ENCODE measurements around the gene SRGN. TPM values are rescaled to one million over a fixed set of nuclear protein-coding genes. Genes with fewer than 3 reads are reported as not detected.
"Not testable (repeated sequence)": the region's sequence is repeated elsewhere in the genome, so short reads cannot be mapped to it uniquely, and the experiment has no call there.

Gene SRGN, protein sequence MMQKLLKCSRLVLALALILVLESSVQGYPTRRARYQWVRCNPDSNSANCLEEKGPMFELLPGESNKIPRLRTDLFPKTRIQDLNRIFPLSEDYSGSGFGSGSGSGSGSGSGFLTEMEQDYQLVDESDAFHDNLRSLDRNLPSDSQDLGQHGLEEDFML
- total RNA-seq = 29.1 TPM

DNA sequence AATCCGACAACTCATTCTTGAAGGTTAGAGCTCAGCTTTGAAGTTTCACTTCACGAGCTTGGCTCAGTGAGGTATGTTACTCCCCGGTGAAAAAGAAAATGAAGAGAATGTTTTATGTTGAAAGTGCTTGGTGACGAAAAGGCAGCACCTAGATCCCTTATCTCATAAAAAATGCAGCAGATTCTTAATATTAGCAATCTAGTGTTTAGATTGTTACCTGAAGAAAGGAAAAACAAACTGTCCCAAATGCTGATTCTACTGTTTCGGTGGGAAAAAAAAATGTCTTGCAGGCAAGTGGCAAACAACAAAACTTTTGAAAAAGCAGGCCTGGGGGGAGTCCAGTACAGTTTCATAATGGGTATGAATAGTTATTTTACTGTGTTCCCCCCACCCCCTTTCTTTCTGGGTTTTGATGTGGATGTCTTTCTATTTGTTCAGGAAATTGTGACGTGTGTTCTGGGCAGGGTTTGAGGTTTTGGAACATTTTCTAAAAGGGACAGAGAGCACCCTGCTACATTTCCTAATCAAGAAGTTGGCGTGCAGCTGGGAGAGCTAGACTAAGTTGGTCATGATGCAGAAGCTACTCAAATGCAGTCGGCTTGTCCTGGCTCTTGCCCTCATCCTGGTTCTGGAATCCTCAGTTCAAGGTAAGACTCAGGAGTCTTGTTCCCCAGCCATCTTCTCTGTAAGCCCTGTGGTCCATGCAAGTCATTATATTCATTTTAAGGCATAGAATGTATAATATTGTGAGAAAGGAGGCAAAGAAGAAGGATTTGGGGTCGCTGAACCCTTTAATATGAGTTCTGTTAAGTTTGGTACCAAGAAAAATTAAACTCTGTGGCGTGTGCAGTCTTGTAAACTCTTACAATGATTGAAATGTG, at the start of gene SRGN:
Gene SRGN, plus strand, starts transcription at position 514 of the 881 bp plus-strand sequence. Its CDS starts 55 bp downstream, at position 569.
- ATAC-seq (peak; percentile 76), DNase-seq (ENCODE audit: low spot score) (peak; percentile 61)

DNA sequence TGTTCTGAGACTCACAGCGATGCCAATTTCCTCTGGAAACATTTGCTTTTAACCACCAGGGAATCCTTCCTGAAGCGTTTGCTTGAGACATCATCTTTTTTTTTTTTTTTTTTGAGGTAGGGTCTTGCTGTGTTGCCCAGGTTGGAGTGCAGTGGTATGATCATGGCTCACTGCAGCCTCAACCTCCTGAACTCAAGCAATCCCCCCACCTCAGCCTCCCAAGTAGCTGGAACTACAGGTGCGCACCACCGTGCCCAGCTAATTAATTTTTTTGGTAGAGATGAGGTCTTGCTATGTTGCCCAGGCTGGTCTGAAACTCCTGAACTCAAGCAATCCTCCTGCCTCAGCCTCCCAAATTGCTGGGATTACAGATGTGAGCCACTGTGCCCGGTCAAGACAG, 47.0 kb upstream of the SRGN start:
- DNase-seq (ENCODE audit: low spot score); ATAC-seq: not testable (repeated sequence)

DNA sequence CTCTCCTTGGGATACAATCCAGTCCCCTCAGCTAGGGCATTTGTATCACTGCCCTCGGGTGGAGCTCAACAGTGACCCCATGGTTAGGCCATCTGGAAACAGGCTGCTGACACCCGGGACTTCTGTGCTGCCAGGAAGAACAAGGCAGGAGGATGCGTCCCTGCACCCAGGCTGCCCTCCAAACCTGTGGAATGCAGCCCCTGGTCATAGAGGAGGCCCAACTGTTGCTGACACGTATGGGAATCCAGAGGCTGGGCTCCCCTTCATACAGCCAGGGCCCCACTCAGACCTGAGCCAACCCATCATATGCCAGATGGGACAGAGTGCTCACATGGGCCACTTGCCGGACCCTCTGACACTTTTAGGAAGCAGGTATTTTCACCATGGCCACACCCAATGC, 45.5 kb upstream of the SRGN start:
- no peak for DNase-seq (ENCODE audit: low spot score)
- no peak for ATAC-seq

DNA sequence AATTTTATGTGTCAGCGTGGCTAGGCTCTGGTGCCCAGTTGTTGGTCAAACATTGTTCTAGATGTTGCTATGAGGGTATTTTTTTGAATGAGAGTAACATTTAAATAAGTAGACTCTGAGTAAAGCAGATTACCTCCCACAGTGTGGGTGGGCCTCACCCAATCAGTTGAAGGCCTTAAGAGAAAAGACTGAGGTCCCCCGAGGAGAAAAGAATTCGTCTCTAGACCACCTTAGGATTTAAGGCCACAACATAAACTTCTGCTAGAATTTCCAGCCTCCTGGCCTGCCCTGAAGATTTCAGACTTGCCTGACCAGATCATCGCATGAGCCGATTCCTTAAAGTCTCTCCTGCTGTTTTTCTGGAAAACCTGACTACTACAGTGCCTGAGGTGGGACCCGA, 45.1 kb upstream of the SRGN start:
- DNase-seq (ENCODE audit: low spot score) (no peak), ATAC-seq (no peak)

DNA sequence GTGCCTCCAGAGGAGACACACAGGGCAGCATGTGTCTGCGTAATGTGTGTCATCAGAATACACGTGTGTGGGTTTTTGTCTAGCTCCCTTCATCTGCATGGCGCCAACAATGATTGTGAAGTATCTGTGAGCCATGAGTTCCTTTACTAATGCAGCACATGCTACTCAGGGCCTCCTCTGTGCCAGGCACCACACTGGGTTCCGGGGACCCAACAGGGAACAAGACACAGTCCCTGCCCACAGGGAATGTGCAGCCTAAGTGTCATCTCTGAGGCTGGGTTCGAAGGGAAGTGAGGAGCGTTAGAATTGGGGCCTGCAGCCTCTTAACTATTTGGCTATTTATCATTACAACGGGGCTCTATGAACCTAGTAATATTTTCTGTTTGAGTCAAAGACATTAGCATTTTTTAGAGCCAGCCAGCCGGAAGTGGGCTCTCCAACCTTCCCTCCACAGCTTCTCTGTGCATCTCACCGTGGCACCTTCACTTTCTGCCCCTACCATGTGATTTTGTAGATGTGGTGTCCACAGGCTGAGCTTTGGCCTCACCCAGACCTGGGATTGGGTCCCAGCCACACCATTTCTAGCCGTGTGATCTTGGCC, 43.9 kb upstream of the SRGN start:
- no peak for ATAC-seq
- no peak for DNase-seq (ENCODE audit: low spot score)

DNA sequence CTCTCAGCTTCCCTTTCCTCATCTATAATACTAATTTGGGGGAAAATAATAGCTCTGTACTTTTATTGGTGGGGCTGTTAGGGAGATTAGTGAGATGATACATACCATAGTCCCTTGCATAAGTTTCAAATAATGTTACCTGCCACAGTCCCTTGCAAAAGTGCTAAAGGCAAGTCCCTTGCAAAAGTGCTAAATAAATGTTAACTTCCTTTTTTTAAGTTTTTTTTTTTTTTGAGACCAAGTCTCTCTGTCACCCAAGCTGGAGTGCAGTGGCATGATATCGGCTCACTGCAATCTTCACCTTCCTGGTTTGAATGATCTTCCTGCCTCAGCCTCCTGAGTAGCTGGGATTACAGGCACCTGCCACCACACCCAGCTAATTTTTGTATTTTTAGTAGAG, 43.4 kb upstream of the SRGN start:
- ATAC-seq = no peak
- DNase-seq (ENCODE audit: low spot score) = no peak

DNA sequence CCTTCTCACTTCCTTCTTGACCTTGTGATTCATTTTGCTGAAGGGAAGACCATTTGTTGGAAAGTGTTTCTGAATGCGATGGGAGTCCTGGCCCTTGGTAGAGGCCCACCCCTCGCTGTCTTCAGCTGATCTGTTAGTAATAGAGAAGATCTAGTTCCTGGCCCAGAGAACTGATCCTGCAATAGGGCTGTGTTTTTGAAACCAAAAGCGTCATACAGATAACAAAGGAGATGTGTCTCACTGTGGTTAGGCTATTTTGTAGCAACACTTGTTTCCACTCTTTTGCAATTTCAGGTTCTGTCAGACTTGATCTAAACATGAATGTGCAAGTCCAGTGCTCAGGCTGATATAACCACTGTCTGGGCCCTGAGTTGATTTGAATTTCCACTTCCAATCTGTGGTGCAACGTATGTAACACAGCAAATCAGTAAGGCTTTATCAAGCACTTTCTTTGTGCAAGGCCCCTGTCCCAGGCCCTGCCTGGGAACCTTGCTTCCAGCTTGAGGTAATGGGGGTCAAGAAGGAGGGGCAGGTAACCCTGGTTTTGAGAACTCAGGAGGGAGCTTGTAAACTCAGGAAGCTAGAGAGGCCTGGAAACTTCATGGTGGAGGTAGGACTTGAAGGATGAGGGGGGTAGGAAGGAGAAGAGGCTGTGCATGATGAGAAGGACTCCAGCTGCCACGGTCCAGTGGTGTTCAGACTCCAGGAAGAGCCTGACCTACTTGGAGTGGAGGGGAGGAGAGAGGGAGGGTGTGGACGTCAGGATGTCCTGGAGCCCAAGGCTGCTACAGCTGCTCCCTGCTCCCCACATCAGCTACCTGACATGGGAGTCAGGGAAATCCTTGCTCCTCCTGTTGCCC, 42.2 kb upstream of the SRGN start:
- ATAC-seq (no peak), DNase-seq (ENCODE audit: low spot score) (no peak)

DNA sequence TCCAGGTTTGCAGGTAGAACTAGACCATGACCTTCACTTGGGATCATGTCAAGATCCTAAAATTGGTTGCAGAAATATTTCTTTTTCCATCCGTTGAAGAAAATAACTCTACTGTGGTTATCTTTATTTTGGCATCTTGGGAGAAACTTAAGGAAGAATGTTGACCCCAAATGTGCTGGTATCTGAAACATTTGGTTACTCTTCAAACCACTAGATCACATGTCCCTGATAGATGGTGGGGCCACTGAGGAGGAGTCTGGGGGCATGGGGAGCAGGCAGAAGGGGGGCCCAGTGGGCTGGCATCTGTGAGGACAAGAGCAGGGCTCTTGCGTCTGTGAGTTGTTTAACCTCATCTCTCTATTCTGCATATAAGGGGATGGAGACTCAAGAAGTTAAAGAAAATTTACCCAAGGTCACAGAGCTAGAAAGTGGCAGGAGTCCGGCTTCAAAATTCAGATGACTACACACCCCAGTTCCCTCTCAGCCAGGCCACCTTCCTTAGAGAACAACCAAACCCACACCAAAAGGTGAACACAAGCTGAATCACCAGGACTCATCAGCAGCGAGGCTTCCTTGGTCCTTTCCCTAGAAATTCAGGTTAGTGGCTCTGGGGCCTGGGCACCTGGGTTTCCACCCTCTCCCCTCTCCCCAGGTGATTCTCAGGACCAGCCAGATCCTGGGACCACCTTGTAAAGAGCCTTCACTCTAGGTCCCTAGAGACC, 40.6 kb upstream of the SRGN start:
- DNase-seq (ENCODE audit: low spot score) = no peak
- ATAC-seq = no peak

DNA sequence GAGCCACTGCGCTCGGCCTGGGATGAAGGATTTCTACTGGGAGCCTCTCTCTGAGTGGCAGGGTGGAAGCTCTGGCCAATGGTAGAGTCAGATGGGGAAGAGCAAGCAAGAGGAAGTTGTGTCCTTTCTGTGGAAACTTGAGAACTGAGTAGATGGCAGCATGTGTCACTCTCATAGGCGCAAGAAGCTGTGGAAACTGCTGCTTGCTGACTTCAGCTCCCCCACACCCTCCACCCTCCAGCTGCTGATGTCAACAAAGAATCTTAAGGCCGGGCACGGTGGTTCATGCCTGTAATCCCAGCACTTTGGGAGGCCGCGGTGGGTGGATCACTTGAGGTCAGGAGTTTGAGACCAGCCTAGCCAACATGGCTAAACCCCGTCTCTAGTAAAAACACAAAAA, 39.8 kb upstream of the SRGN start:
- ATAC-seq = peak; percentile 49

DNA sequence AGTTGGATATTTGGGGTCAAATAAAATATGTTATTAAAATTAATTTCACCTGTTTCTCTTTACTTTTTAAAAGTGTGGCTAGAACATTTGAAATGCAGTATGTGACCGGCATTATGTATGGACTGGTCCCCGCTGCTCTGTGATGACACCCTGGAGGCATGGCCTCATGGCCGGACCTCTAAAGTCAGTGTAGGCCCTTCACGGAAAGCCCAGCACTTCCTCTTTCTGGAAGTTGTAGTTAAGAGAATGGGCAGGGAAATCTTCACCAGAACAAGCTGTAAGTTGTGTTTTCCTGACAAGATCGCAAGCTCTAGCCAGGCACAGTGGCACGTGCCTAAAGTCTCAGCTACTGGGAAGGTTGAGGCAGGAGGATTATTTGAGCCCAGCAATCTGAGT, 38.3 kb upstream of the SRGN start:
- ATAC-seq = no peak

More for the DNA sequence above, 39.8 kb upstream of the SRGN start:
- no peak for DNase-seq (ENCODE audit: low spot score)

DNA sequence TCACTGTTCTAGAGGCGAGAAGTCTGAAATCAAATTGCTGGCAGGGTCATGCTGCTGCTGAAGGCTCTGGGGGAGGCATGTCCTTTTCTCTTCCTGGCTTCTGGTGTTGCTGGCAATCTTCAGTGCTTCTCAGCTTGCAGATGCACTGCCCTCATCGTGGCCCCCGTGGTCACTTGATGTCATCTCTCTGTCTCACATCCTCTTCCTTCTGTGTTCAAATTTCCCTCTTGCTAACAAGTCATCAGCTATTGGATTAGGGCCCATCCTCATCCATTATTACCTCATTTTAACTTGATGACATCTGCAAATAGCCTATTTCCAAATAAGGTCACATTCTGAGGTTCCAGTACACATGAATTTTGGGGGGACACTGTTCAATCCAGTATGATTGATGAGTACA, 36.6 kb upstream of the SRGN start:
- DNase-seq (ENCODE audit: low spot score) (no peak), ATAC-seq (peak; percentile 39)

More for the DNA sequence above, 38.3 kb upstream of the SRGN start:
- no peak for DNase-seq (ENCODE audit: low spot score)

DNA sequence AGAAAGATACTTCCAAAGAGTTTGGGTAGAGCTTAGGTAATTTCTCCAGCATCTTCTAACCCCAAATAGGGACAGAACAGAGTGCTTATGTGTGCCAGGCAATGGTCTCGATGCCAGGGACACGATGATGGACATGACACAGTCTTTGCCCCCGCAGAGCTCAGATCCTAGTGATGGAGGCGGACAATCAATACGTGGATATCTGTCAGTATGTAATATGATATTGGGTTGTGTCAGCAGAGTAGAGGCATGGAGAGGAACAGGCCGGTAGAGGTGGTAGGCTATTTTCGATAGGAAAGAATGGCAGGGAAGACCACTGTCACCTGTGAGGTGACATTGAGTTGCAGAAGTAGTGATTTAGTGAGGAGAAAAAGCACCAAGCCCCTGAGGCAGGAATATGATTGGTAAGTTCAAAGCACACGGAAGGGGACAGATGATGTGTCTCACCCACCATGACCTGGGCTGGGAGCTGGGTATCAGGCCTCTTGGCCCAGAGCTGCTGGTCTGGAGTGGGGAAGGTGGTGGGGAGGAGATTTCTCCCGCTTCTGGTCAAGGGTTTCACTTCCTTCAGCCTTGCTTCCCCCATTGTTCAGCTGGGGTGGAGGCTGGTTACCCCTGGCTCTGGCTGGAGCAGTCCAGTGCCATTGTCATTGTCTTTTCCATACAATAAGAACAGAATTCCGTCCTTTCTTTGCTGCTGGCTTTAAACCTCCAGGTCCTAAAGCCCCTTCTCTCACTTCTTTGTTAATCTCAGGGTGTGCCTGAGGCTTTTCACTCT, 36.0 kb upstream of the SRGN start:
- DNase-seq (ENCODE audit: low spot score) (no peak), ATAC-seq (peak; percentile 25)

DNA sequence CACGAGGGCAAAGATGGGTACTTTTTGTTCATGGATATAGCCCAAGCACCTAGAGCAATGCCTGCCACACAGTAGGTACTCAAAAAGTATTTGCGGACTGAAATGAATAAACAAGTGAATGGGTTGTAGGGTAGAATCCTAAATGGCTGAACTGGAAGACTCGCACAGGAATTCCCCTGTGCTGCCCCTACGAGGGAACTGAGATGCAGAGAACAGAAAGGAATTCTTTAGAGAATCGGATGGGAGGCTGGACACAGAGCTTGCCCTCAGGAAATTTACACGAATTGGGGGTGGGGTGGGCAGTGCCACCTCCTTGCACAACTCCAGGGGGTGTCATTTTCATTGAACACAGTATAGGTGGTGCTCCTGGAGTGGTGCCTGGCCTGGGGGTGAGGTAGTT, 35.2 kb upstream of the SRGN start:
- DNase-seq (ENCODE audit: low spot score) (no peak), ATAC-seq (no peak)

DNA sequence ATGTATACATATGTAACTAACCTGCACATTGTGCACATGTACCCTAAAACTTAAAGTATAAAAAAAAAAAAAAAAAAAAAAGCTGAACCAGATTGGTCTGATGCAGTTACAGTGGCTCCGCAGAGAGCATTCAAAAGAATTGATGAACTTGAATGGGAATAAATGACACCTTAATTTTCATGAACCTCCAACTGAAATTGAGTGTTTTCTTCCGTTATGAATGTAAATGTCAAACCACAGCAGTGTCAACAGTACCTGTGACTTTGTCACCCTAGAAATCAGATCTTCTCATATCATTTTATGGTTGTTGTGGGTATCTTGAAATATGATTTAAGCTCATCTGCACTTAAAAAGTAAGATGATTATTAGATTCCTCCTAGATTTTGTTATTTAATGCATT, 32.7 kb upstream of the SRGN start:
- ATAC-seq = no peak
- no peak for DNase-seq (ENCODE audit: low spot score)

DNA sequence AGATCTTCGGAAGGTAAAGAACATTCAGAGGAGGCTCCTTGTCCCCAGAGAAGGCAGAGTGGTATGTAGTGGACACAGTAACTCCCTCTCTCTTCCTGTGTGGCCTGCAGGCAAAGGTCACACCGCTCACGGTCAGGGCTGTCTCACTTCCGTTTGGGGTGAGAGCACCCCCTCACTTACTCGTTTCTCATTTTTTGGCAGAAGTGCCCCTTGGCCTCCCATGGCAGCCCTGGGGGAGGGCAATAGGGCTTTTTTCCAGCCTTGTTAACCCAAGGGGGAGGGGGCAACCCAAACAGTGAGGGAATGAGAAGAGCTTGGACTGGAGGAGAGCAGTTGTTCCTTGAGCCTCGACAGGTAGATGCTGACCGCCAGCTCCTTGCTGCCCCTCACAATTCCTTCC, 31.8 kb upstream of the SRGN start:
- DNase-seq (ENCODE audit: low spot score) (no peak), ATAC-seq (peak; percentile 58)

DNA sequence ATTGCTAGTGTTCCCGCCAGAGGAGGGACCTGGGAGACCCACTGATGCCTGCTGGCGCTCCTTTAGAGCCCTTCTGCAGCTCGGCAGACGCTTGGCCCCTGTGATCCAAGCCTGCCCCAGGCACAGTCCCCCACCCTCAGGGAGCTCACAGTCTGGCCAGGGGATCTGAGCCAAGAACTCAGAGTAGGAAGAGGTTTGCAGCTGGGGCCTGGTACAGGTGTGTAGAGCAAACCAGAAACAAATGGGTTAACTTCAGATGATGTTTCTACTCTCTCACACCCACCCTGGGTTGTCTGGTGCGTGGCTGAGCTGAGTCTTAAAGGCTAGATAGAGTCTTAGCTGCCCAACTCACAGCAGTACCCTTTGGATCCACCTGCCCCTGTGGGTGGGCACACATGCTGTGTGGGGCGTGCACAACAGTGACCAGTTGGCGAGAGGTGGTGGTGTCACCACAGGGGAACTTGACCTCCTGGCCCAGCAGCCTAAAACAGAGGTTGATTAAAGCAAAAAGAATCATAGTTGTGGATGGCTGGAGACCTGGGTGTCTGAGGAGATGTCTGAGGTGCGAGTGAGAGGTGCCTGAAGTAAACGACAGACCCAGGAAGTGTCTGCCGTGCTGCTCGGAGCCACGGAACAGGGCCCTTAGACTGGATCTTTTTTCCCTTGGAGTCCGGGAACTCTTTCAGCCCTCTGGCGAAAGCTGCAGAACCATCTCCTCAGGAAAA, 31.2 kb upstream of the SRGN start:
- DNase-seq (ENCODE audit: low spot score) (no peak), ATAC-seq (no peak)

DNA sequence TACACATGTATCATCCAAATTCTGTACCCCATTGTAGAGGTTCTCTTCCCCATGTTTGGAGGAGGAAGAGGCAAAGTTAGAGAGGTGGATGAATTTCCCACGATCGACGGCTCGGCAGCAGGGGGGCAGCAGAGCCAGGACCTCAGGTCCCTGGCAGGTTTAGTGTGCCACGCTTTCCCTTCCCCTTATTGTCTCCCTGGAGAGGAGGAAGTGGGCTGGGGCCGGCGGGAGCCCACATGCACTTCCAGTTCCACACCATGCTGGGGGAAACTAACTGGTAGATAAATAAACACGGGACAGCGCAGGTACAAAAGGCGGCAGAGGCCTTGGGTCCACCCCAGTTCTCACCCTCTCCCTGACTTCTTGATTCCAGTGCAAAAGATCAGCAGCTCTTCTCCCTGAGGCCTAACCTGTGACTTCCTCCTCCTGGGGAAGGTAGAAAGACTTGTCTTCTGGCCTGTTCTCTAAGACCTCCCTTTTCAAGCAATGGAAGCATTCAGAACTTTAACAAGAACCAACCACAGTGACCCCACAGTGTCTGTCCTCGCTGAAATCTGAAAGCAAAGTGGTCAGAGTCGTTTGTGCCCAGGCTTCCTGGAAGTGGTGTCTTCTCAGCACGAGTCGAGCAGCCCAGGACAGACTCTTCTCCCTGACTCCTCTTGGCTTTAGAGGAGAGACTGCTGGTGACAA, 30.5 kb upstream of the SRGN start:
- peak; percentile 44 for ATAC-seq
- no peak for DNase-seq (ENCODE audit: low spot score)

DNA sequence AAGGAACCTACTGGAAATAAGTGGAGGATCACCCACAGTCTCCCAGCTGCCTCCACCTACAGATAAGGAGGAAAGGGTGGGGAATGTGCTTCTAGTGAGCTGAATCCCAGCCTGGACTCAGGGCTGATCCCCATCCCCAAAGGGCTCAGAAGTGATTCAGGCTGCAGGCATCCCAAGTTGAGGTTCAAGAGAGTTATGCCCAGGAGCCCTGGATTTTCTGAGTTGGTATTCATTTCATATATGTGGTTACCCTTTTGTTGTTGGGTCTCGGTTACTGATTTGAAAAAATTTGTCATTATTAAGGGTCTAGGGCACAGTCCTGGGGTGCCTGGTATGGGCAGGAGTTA, 30.0 kb upstream of the SRGN start:
- no peak for DNase-seq (ENCODE audit: low spot score)
- ATAC-seq = no peak

Data from left lobe of liver (tissue), 2 donors.